C1 segment of cervical spinal cord (tissue), 14 donors: ENCODE measurements around the gene OBP2A.

ENCODE experiments used
- DNase-seq, 14 donors: peaks; one replicate each; lab custom pipeline; 2025; lab: John Stamatoyannopoulos, UW

Gene OBP2A

GRCh38 chr9:135596211-135596610 lies 50.3 kb downstream of the OBP2A start:
- DNase-seq, result no peak
